Tibial nerve (tissue), 4 donors: ENCODE results near the gene PTF1A.

Experiments used
- CTCF ChIP-seq, 5 experiments: fragments of 200-600 bp in 3 of 5; fragments of 450-650 bp in 2 of 5; sonication (generic) in 3 of 5; IDR thresholded peaks; one replicate each; pipeline ENCODE4 v1.5.1; 2016 to 2019; ENCODE audit warnings: antibody characterized with exemption in 5 of 5, mild to moderate bottlenecking in 3 of 5, moderate library complexity in 2 of 5
- EP300 ChIP-seq, 2 donors: sonication (generic); formaldehyde crosslinking; IDR thresholded peaks; one replicate each; pipeline ENCODE4 v1.6.1; 2017; ENCODE audit warnings: antibody characterized with exemption in 2 of 2, mild to moderate bottlenecking in 1 of 2
- POLR2A ChIP-seq, 2 donors: fragments of 450-650 bp; IDR thresholded peaks; one replicate each; pipeline ENCODE4 v1.6.1; 2017; ENCODE audit warnings: antibody characterized with exemption in 2 of 2, mild to moderate bottlenecking in 2 of 2, moderate library complexity in 2 of 2

- TF ChIP-seq CTCF (IDR thresholded peaks at IDR 0.05) (no peak), POLR2A (IDR thresholded peaks at IDR 0.05) (no peak), EP300 (IDR thresholded peaks at IDR 0.05) (no peak)
Observed at GRCh38 chr10:23204773-23205172, 12.7 kb downstream of the PTF1A start.
